Body of pancreas (tissue), 4 donors: Measurements from ENCODE around the gene SLC16A12. TPM values are rescaled to one million over a fixed set of nuclear protein-coding genes. Genes with fewer than 3 reads are reported as not detected.

Experiments used
- ATAC-seq: fragments of 150-250 bp; one replicate; pipeline ENCODE4 v1.9.1; 2016
- DNase-seq, 4 donors: peaks; one replicate each; pipeline ENCODE4 v3.0.0-alpha.2; 2019
- H3K27ac ChIP-seq, 4 donors: fragments of 200-600 bp; sonication (generic); 1 replicate in 3 of 4; 2 replicates in 1 of 4; pipeline versions ENCODE4 v1.5.1 to v1.6.1; 2016 to 2019; ENCODE audit warnings: mild to moderate bottlenecking in 1 of 4, mixed read lengths in 1 of 4, moderate library complexity in 1 of 4
- H3K27me3 ChIP-seq, 2 donors: fragments of 200-600 bp; sonication (generic); one replicate each; pipeline ENCODE4 v1.6.0; 2016; ENCODE audit warnings: mild to moderate bottlenecking in 1 of 2
- H3K36me3 ChIP-seq, 2 donors: fragments of 200-600 bp; sonication (generic); replicated peaks in 1 of 2; 2 replicates each; pipeline ENCODE4 v1.5.1; 2016; ENCODE audit warnings: low read depth in 2 of 2; ENCODE audit not compliant: insufficient read depth in 1 of 2
- H3K4me1 ChIP-seq: fragments of 200-600 bp; sonication (generic); one replicate; pipeline ENCODE4 v1.6.0; 2016
- H3K4me3 ChIP-seq, 2 donors: fragments of 200-600 bp; sonication (generic); 1 replicate in 1 of 2; 2 replicates in 1 of 2; pipeline ENCODE4 v1.5.1; 2016 to 2019
- H3K9me3 ChIP-seq, 3 donors: fragments of 200-600 bp; sonication (generic); 1 replicate in 2 of 3; 2 replicates in 1 of 3; pipeline ENCODE4 v1.5.1; 2016
- POLR2A ChIP-seq, 3 donors: fragments of 450-650 bp; IDR thresholded peaks; one replicate each; pipeline ENCODE4 v1.6.1; 2016; ENCODE audit warnings: antibody characterized with exemption in 3 of 3, mild to moderate bottlenecking in 2 of 3
- WGBS, 2 donors: methylation state at CpG; one replicate each; pipeline ENCODE4 v1.1.5; 2017; 5-methylcytosine and 5-hydroxymethylcytosine counted together
- intact Hi-C: fragments of 100-400 bp; cut with DNase I; formaldehyde crosslinking; loops from one replicate; pipeline ENCODE4 v1.15.1; 2023
- total RNA-seq, 2 donors: library from RNA; depleted of rRNA; stranded (reverse); fragments of >200 nt; gene quantifications; one replicate each; pipeline ENCODE4 v1.1.0, GENCODE V29; 2016
- TF ChIP-seq, protein P1 (sequence below), 7 experiments: fragments of 450-650 bp in 4 of 7; fragments of 200-600 bp in 3 of 7; sonication (generic) in 3 of 7; IDR thresholded peaks; one replicate each; pipeline ENCODE4 v1.5.1; 2016 to 2019; ENCODE audit warnings: antibody characterized with exemption in 7 of 7

SLC16A12 gene
- total RNA-seq, 2 donors from 2014 or later: 19.5 to 26.7 TPM

- 46 to 69% methylated on average over 2 of the region's 2 CpGs for WGBS, 2 donors
- Histone ChIP-seq H3K4me3 (no peak overlapping the region), H3K9me3 (no peaks in the 10 kb centered on the region), H3K36me3 (no peaks in the 10 kb centered on the region), H3K4me1 (peaks cover 64% of the 10 kb centered on the region), H3K27ac (peak overlapping the region; percentile 21 to 60 (median 46)), H3K27me3 (no peaks in the 10 kb centered on the region)
- TF ChIP-seq POLR2A (IDR thresholded peaks at IDR 0.05): no peak
- TF ChIP-seq, protein P1, sequence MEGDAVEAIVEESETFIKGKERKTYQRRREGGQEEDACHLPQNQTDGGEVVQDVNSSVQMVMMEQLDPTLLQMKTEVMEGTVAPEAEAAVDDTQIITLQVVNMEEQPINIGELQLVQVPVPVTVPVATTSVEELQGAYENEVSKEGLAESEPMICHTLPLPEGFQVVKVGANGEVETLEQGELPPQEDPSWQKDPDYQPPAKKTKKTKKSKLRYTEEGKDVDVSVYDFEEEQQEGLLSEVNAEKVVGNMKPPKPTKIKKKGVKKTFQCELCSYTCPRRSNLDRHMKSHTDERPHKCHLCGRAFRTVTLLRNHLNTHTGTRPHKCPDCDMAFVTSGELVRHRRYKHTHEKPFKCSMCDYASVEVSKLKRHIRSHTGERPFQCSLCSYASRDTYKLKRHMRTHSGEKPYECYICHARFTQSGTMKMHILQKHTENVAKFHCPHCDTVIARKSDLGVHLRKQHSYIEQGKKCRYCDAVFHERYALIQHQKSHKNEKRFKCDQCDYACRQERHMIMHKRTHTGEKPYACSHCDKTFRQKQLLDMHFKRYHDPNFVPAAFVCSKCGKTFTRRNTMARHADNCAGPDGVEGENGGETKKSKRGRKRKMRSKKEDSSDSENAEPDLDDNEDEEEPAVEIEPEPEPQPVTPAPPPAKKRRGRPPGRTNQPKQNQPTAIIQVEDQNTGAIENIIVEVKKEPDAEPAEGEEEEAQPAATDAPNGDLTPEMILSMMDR (IDR thresholded peaks at IDR 0.05): no peak
- DNase-seq (no peak), ATAC-seq (peak; percentile 8)
- intact Hi-C loops: no loop called here
These were observed 60.3 kb downstream of the SLC16A12 start for GRCh38 chr10:89475125-89475524.

GRCh38 chr10:89474452-89474851 is 60.9 kb downstream of the SLC16A12 start:
- TF ChIP-seq, protein P1 (IDR thresholded peaks at IDR 0.05): no peak
- Histone ChIP-seq H3K27me3 (no peaks in the 10 kb centered on the region), H3K27ac (peak overlapping the region in 2 of 4 donors; percentile 53 to 60), H3K36me3 (no peaks in the 10 kb centered on the region), H3K4me3 (no peak overlapping the region), H3K9me3 (no peaks in the 10 kb centered on the region), H3K4me1 (peaks cover 64% of the 10 kb centered on the region)
- no peak for DNase-seq
- no peak for ATAC-seq
- intact Hi-C loops: no loop called here
- 78 to 80% methylated on average over 4 of the region's 4 CpGs for WGBS, 2 donors

DNA sequence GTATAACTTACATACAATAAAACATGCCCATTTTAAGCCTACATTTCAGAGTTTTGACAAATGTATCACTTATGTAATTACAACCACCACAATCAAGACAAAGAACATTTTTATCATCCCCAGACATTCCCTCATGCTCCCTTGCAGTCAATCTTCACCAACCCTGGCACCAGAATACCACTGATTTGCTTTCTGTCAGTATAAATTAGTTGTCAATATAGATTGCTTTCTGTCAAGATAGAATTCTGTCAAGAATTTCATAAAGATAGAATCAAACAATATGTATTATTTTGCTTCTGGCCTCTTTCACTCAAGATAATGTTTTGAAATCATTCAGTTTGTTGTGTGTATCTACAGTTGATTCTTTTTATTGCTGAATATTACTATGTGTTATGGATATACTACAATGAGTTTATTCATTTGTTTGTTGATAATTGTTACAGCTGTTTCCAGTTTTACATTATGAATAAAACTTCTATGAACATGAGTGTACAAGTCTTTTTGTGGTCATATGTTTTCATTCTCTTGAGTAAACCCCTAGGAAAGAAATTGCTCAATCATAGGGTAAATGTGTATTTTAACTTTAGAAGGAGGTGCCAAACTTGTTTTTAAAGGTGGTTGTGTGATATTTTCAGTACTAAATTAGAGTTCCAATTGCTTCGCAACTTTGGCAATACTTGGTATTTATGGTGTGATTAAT is 64.1 kb downstream of the SLC16A12 start:
- peak overlapping the region in 3 of 4 donors; percentile 20 to 54 (median 48) for H3K27ac ChIP-seq
- H3K4me1 ChIP-seq: peaks cover 70% of the 10 kb centered on the region
- DNase-seq (no peak), ATAC-seq (no peak)
- H3K27me3 ChIP-seq: no peaks in the 10 kb centered on the region
- H3K9me3 ChIP-seq: no peaks in the 10 kb centered on the region
- no peaks in the 10 kb centered on the region for H3K36me3 ChIP-seq
- no peak overlapping the region for H3K4me3 ChIP-seq
- 21 to 42% methylated on average over 1 of the region's 1 CpG for WGBS, 2 donors
- TF ChIP-seq, protein P1 (IDR thresholded peaks at IDR 0.05): no peak
- TF ChIP-seq POLR2A (IDR thresholded peaks at IDR 0.05): no peak
- intact Hi-C loops: no loop called here

GRCh38 chr10:89470628-89471027 is 64.8 kb downstream of the SLC16A12 start:
- intact Hi-C loops: no loop called here
- peak in 1 of 4 donors; percentile 27 for DNase-seq
- Histone ChIP-seq H3K4me3 (no peak overlapping the region), H3K27me3 (no peaks in the 10 kb centered on the region), H3K36me3 (no peaks in the 10 kb centered on the region), H3K4me1 (peaks cover 66% of the 10 kb centered on the region), H3K9me3 (no peaks in the 10 kb centered on the region), H3K27ac (peak overlapping the region in 3 of 4 donors; percentile 20 to 54 (median 48))
- no peak for ATAC-seq
- 55 to 58% methylated on average over 2 of the region's 2 CpGs for WGBS, 2 donors
- TF ChIP-seq, protein P1 (IDR thresholded peaks at IDR 0.05): no peak
- TF ChIP-seq POLR2A (IDR thresholded peaks at IDR 0.05): no peak

GRCh38 chr10:89469517-89469916 is 65.9 kb downstream of the SLC16A12 start:
- Histone ChIP-seq H3K4me3 (no peak overlapping the region), H3K36me3 (no peaks in the 10 kb centered on the region), H3K9me3 (no peaks in the 10 kb centered on the region), H3K27me3 (no peaks in the 10 kb centered on the region), H3K27ac (peak overlapping the region in 2 of 4 donors; percentile 48 to 54), H3K4me1 (peaks cover 56% of the 10 kb centered on the region)
- ATAC-seq (no peak), DNase-seq (no peak)
- intact Hi-C loops: no loop called here
- TF ChIP-seq, protein P1 (IDR thresholded peaks at IDR 0.05): no peak
- TF ChIP-seq POLR2A (IDR thresholded peaks at IDR 0.05): no peak
